A549 (cell line): ENCODE data around the gene KLF3. TPM values are rescaled to one million over a fixed set of nuclear protein-coding genes. Genes with fewer than 3 reads are reported as not detected.

Experiments used
- ATAC-seq, 2 experiments: fragments of 200-7000 bp in 1 of 2; fragments of >200 bp in 1 of 2; cut with Nextera tagmentation in 1 of 2; cut with Tn5 transposase in 1 of 2; 3 replicates each; pipeline versions ENCODE4 v1.8.0 to v1.9.1; 2018 to 2020; ENCODE audit warnings: mild to moderate bottlenecking in 1 of 2, moderate library complexity in 1 of 2
- CTCF ChIA-PET: fragments of 300-600 bp; sonication (Branson Sonifier 250); formaldehyde crosslinking; extraction: SDS; loops from one replicate; lab custom pipeline; 2021; ENCODE audit warnings: antibody characterized with exemption, inconsistent platforms; lab: Yijun Ruan, JAX
- POLR2A ChIA-PET: fragments of 350-600 bp; formaldehyde crosslinking; extraction: SDS; loops from one replicate; lab custom pipeline; 2021; ENCODE audit warnings: antibody characterized with exemption, inconsistent platforms; lab: Yijun Ruan, JAX
- DNase-seq, 2 experiments: peaks; one replicate each; pipeline versions ENCODE4 v3.0.0 to v3.0.0-alpha.2; 2011 to 2016; ENCODE audit warnings: low read depth in 1 of 2, low spot score in 1 of 2
- FAIRE-seq: peaks from 2 replicates; lab custom pipeline; 2011; peaks lifted over from hg19 to GRCh38; lab: Jason Lieb, UNC
- H3K27ac ChIP-seq, 2 experiments: fragments of >200 bp; sonication (Bioruptor Twin); formaldehyde crosslinking; 3 replicates each; pipeline ENCODE4 v1.5.1; 2016 to 2017
- H3K4me1 ChIP-seq: fragments of >200 bp; sonication (Bioruptor Twin); formaldehyde crosslinking; 3 replicates; pipeline ENCODE4 v1.6.1; 2016
- H3K4me2 ChIP-seq: fragments of >200 bp; sonication (Bioruptor Twin); formaldehyde crosslinking; 3 replicates; pipeline ENCODE4 v1.6.1; 2016
- H3K4me3 ChIP-seq: fragments of >200 bp; sonication (Bioruptor Twin); formaldehyde crosslinking; 3 replicates; pipeline ENCODE4 v1.5.1; 2016
- H3K9me3 ChIP-seq: fragments of >200 bp; sonication (Bioruptor Twin); formaldehyde crosslinking; 3 replicates; pipeline ENCODE4 v1.6.1; 2016
- ATOH8 ChIP-seq: fragments of 250-450 bp; sonication (Bioruptor Pico); IDR thresholded peaks from 2 replicates; pipeline ENCODE4 v1.5.0; 2020; ENCODE audit warnings: low read depth, mild to moderate bottlenecking, moderate library complexity
- CBX2 ChIP-seq: fragments of 200-600 bp; sonication (generic); IDR thresholded peaks from 2 replicates; pipeline ENCODE4 v1.6.1; 2016; ENCODE audit warnings: low read depth, mild to moderate bottlenecking, borderline replicate concordance
- CHD2 ChIP-seq: fragments of 150-350 bp; IDR thresholded peaks from 2 replicates; pipeline ENCODE4 v1.6.1; 2014; ENCODE audit warnings: low read length; ENCODE audit not compliant: partially characterized antibody
- E2F6 ChIP-seq: IDR thresholded peaks from 2 replicates; pipeline ENCODE4 v1.6.1; 2012; ENCODE audit warnings: low read depth, borderline replicate concordance
- ELK1 ChIP-seq: fragments of 150-350 bp; IDR thresholded peaks from 2 replicates; pipeline ENCODE4 v1.6.1; 2014; ENCODE audit warnings: low read depth, mild to moderate bottlenecking, low read length
- EP300 ChIP-seq, 2 experiments: fragments of >200 bp; sonication (Bioruptor Twin); formaldehyde crosslinking; IDR thresholded peaks; 2 replicates in 1 of 2; 3 replicates in 1 of 2; pipeline ENCODE4 v1.6.1; 2016 to 2017
- FOSL2 ChIP-seq, 2 experiments: fragments of 450-650 bp in 1 of 2; fragments of >200 bp in 1 of 2; sonication (Bioruptor Twin) in 1 of 2; formaldehyde crosslinking; IDR thresholded peaks; 2 replicates each; pipeline versions ENCODE4 v1.5.0 to v1.6.1; 2016 to 2020; ENCODE audit warnings: mild to moderate bottlenecking in 1 of 2, moderate library complexity in 1 of 2
- HOXA7 ChIP-seq: fragments of 250-450 bp; sonication (Bioruptor Pico); IDR thresholded peaks from 2 replicates; pipeline ENCODE4 v1.5.0; 2020; ENCODE audit warnings: mild to moderate bottlenecking, moderate library complexity
- JUN ChIP-seq, 2 experiments: fragments of >200 bp; sonication (Bioruptor Twin); formaldehyde crosslinking; IDR thresholded peaks; 2 replicates in 1 of 2; 3 replicates in 1 of 2; pipeline ENCODE4 v1.6.1; 2016 to 2017
- KDM1A ChIP-seq: fragments of 200-600 bp; sonication (generic); IDR thresholded peaks from 2 replicates; pipeline ENCODE4 v1.6.1; 2016; ENCODE audit warnings: low read depth, mild to moderate bottlenecking
- MAFK ChIP-seq: fragments of 450-650 bp; IDR thresholded peaks from 2 replicates; pipeline ENCODE4 v1.6.1; 2014; ENCODE audit not compliant: partially characterized antibody
- MAX ChIP-seq: IDR thresholded peaks from 2 replicates; pipeline ENCODE4 v1.6.1; 2012
- MAZ ChIP-seq: fragments of 150-350 bp; IDR thresholded peaks from 2 replicates; pipeline ENCODE4 v1.6.1; 2014; ENCODE audit warnings: antibody characterized with exemption, low read depth, low read length, borderline replicate concordance
- MYC ChIP-seq: IDR thresholded peaks from 2 replicates; pipeline ENCODE4 v1.6.1; 2012; ENCODE audit warnings: mild to moderate bottlenecking, inconsistent platforms, low read length, improper control_type of control experiment, borderline replicate concordance
- NFE2L2 ChIP-seq: fragments of 150-350 bp; conservative IDR thresholded peaks from 2 replicates; pipeline ENCODE4 v1.6.1; 2014; ENCODE audit warnings: low read length
- RAD21 ChIP-seq, 2 experiments: fragments of >200 bp in 1 of 2; sonication (Bioruptor Twin) in 1 of 2; formaldehyde crosslinking in 1 of 2; IDR thresholded peaks in 1 of 2; conservative IDR thresholded peaks in 1 of 2; 2 replicates in 1 of 2; 3 replicates in 1 of 2; pipeline ENCODE4 v1.6.1; 2012 to 2018; ENCODE audit warnings: inconsistent platforms in 1 of 2
- REST ChIP-seq: fragments of 200-600 bp; sonication (generic); IDR thresholded peaks from 2 replicates; pipeline ENCODE4 v1.6.1; 2016; ENCODE audit warnings: antibody characterized with exemption, mild to moderate bottlenecking, moderate library complexity
- RFX5 ChIP-seq: fragments of 450-650 bp; IDR thresholded peaks from 2 replicates; pipeline ENCODE4 v1.7.1; 2014; ENCODE audit warnings: antibody characterized with exemption, mild to moderate bottlenecking, moderate library complexity
- RNF2 ChIP-seq: fragments of 200-600 bp; sonication (generic); IDR thresholded peaks from 2 replicates; pipeline ENCODE4 v1.6.1; 2016; ENCODE audit warnings: low read depth, mild to moderate bottlenecking, antibody characterized with exemption, moderate library complexity, borderline replicate concordance
- SREBF2 ChIP-seq: fragments of 450-650 bp; IDR thresholded peaks from 2 replicates; pipeline ENCODE4 v1.6.1; 2014; ENCODE audit warnings: mild to moderate bottlenecking, moderate library complexity
- TFCP2L1 ChIP-seq: fragments of 250-450 bp; sonication (Bioruptor Pico); IDR thresholded peaks from 2 replicates; pipeline ENCODE4 v1.5.0; 2021; ENCODE audit warnings: mild to moderate bottlenecking
- TP53 ChIP-seq: fragments of 250-450 bp; sonication (Bioruptor Pico); IDR thresholded peaks from 2 replicates; pipeline ENCODE4 v1.5.0; 2021; ENCODE audit warnings: mild to moderate bottlenecking, moderate library complexity
- ZFP36 ChIP-seq: fragments of 450-650 bp; IDR thresholded peaks from 2 replicates; pipeline ENCODE4 v1.6.1; 2014; ENCODE audit warnings: borderline replicate concordance; ENCODE audit not compliant: partially characterized antibody
- WGBS: methylation state at CpG from one replicate; pipeline ENCODE4 v1.1.6; 2017; ENCODE audit errors: missing lambda C conversion rate; 5-methylcytosine and 5-hydroxymethylcytosine counted together
- polyA plus RNA-seq, 4 experiments: library from polyadenylated mRNA; depleted of rRNA in 3 of 4; stranded (reverse); fragments of >200 nt; fragmentation: RNase III in 1 of 4; extraction: RNeasy Plus Mini Kit Qiagen cat#74134 plus additional on column Dnase treatment in 1 of 4; gene quantifications; 2 replicates in 3 of 4; 3 replicates in 1 of 4; pipeline ENCODE4 v1.2.3, GENCODE V29; 2011 to 2017

Gene KLF3
- polyA plus RNA-seq, 2 of the 4 experiments (the other 2 are of a cell fraction): 11.2 to 29.6 TPM

- Histone ChIP-seq H3K27ac (no peak overlapping the region), H3K4me3 (no peak overlapping the region), H3K4me2 (no peak overlapping the region), H3K9me3 (no peaks in the 10 kb centered on the region; the same call in 2 of the 3 replicates), H3K4me1 (no peaks in the 10 kb centered on the region)
- 97% methylated on average over 3 of the region's 3 CpGs for WGBS
- ATAC-seq (no peak), FAIRE-seq (no peak), DNase-seq (no peak)
- ChIA-PET CTCF (no interaction called here), POLR2A (no interaction called here)
- TF ChIP-seq CBX2 (no peak), TFCP2L1 (CRISPR knock-in tag) (no peak), RFX5 (no peak), FOSL2 (IDR thresholded peaks at IDR 0.05) (no peak), FOSL2 (CRISPR knock-in tag; IDR thresholded peaks at IDR 0.05) (no peak), RAD21 (conservative IDR thresholded peaks at IDR 0.05 in 1 of 2, IDR thresholded peaks at IDR 0.05 in 1 of 2) (no peak), MYC (no peak), KDM1A (no peak), ATOH8 (CRISPR knock-in tag) (no peak), NFE2L2 (no peak), CHD2 (no peak), MAZ (no peak), E2F6 (no peak), REST (no peak)
Observed at GRCh38 chr4:38716256-38716655, 52.3 kb downstream of the KLF3 start.

GRCh38 chr4:38717604-38718003 lies 53.6 kb downstream of the KLF3 start:
- FAIRE-seq (no peak), DNase-seq (no peak)
- CTCF ChIA-PET: interaction anchor here (5.1 kb wide), 1 partner anchor 13 kb away, joined by 32 read pairs; no protein-coding TSS in a partner anchor
- no peak overlapping the region for H3K27ac ChIP-seq
- H3K4me3 ChIP-seq: no peak overlapping the region
- TF ChIP-seq SREBF2 (no peak), RNF2 (no peak), TP53 (no peak), MAFK (no peak), HOXA7 (CRISPR knock-in tag) (no peak), MAX (no peak), ELK1 (no peak), JUN (IDR thresholded peaks at IDR 0.05) (no peak), ZFP36 (no peak), FOSL2 (IDR thresholded peaks at IDR 0.05) (no peak), FOSL2 (CRISPR knock-in tag; IDR thresholded peaks at IDR 0.05) (no peak), MYC (no peak), EP300 (IDR thresholded peaks at IDR 0.05) (no peak)
- TF ChIP-seq, all 56 proteins: peak for 0
- H3K9me3 ChIP-seq: no peaks in the 10 kb centered on the region; the same call in 2 of the 3 replicates
- 65% methylated on average over 5 of the region's 5 CpGs for WGBS
- H3K4me1 ChIP-seq: no peaks in the 10 kb centered on the region
- no peak overlapping the region for H3K4me2 ChIP-seq
- POLR2A ChIA-PET: no interaction called here
- no peak for ATAC-seq
